ENCODE results near the gene TPSB2.

Gene TPSB2

DNA sequence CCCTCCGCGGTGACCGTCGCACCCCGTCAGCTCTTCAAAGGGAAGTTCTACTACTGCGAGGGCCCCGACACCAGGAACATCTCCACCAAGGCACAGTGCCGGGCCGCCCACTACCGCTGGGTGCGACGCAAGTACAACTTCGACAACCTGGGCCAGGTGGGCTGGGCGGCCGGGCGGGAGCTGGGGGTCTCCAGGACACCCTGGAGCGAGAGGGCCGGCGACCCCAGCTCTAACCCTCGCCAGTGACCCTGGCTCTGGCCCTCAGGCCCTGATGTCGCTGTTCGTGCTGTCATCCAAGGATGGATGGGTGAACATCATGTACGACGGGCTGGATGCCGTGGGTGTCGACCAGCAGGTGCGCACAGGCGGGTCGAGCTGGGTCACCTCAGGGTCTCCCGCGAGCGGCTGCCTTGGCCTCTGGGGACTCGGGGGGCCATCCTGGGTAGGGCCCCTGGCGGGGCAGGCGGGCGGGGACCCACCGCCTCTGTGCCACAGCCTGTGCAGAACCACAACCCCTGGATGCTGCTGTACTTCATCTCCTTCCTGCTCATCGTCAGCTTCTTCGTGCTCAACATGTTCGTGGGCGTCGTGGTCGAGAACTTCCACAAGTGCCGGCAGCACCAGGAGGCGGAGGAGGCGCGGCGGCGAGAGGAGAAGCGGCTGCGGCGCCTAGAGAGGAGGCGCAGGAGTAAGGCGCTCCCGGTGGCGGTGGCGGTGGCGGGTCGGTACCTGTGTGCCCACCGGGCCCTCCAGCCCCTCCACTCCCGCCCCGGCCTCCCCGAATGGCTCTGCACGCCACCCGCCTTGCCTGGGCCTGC lies 18.3 kb downstream of the TPSB2 start:
- TF ChIP-seq YY1 (IDR thresholded peaks at IDR 0.05; ENCODE audit: low read depth) (no peak), TEAD4 (IDR thresholded peaks at IDR 0.05) (no peak), TCF12 (IDR thresholded peaks at IDR 0.05; ENCODE audit: low read depth) (no peak), CEBPB (IDR thresholded peaks at IDR 0.05) (no peak)
- TF ChIP-seq, protein P1, sequence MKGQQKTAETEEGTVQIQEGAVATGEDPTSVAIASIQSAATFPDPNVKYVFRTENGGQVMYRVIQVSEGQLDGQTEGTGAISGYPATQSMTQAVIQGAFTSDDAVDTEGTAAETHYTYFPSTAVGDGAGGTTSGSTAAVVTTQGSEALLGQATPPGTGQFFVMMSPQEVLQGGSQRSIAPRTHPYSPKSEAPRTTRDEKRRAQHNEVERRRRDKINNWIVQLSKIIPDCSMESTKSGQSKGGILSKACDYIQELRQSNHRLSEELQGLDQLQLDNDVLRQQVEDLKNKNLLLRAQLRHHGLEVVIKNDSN (IDR thresholded peaks at IDR 0.05): no peak
- TF ChIP-seq, protein P2, sequence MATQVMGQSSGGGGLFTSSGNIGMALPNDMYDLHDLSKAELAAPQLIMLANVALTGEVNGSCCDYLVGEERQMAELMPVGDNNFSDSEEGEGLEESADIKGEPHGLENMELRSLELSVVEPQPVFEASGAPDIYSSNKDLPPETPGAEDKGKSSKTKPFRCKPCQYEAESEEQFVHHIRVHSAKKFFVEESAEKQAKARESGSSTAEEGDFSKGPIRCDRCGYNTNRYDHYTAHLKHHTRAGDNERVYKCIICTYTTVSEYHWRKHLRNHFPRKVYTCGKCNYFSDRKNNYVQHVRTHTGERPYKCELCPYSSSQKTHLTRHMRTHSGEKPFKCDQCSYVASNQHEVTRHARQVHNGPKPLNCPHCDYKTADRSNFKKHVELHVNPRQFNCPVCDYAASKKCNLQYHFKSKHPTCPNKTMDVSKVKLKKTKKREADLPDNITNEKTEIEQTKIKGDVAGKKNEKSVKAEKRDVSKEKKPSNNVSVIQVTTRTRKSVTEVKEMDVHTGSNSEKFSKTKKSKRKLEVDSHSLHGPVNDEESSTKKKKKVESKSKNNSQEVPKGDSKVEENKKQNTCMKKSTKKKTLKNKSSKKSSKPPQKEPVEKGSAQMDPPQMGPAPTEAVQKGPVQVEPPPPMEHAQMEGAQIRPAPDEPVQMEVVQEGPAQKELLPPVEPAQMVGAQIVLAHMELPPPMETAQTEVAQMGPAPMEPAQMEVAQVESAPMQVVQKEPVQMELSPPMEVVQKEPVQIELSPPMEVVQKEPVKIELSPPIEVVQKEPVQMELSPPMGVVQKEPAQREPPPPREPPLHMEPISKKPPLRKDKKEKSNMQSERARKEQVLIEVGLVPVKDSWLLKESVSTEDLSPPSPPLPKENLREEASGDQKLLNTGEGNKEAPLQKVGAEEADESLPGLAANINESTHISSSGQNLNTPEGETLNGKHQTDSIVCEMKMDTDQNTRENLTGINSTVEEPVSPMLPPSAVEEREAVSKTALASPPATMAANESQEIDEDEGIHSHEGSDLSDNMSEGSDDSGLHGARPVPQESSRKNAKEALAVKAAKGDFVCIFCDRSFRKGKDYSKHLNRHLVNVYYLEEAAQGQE (IDR thresholded peaks at IDR 0.05; ENCODE audit: low read depth): no peak
- TF ChIP-seq, protein P3, sequence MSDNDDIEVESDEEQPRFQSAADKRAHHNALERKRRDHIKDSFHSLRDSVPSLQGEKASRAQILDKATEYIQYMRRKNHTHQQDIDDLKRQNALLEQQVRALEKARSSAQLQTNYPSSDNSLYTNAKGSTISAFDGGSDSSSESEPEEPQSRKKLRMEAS (IDR thresholded peaks at IDR 0.05): no peak

DNA sequence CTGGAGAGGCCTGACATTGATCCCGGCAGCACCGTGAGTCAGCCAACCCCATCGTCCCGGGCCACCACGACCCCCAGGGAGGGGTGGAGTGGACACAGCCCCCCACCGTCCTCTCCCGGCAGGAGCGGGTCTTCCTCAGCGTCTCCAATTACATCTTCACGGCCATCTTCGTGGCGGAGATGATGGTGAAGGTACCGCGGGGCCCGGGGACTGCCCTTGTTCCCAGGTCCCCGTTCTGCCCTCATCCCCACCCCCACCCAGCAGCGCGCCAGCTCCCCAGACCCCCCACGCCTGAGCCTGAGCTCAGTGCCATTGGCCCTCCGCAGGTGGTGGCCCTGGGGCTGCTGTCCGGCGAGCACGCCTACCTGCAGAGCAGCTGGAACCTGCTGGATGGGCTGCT lies 19.5 kb downstream of the TPSB2 start:
- TF ChIP-seq, protein P1 (IDR thresholded peaks at IDR 0.05): 0 out of 2 replicates have a peak, but pooled peaks have one; percentile 7
- no peak for TF ChIP-seq RAD21 (IDR thresholded peaks at IDR 0.05; ENCODE audit: low read depth)
- no peak for TF ChIP-seq ZBTB7A (IDR thresholded peaks at IDR 0.05; ENCODE audit: low read depth)
- TF ChIP-seq TEAD4 (IDR thresholded peaks at IDR 0.05): no peak

DNA sequence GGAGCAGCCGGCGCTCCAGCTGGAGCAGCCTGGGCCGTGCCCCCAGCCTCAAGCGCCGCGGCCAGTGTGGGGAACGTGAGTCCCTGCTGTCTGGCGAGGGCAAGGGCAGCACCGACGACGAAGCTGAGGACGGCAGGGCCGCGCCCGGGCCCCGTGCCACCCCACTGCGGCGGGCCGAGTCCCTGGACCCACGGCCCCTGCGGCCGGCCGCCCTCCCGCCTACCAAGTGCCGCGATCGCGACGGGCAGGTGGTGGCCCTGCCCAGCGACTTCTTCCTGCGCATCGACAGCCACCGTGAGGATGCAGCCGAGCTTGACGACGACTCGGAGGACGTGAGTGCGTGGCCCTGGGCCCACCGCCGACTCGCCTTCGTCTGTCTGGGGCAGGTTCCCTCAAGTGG lies 20.9 kb downstream of the TPSB2 start:
- no peak for TF ChIP-seq EP300 (IDR thresholded peaks at IDR 0.05; ENCODE audit: borderline replicate concordance)
- no peak for TF ChIP-seq CREB1 (IDR thresholded peaks at IDR 0.05; ENCODE audit: low read depth)
- TF ChIP-seq YY1 (IDR thresholded peaks at IDR 0.05; ENCODE audit: low read depth): no peak
- TF ChIP-seq, protein P1 (IDR thresholded peaks at IDR 0.05): no peak
- TF ChIP-seq TAF1 (IDR thresholded peaks at IDR 0.05; ENCODE audit: low read depth): no peak
- TF ChIP-seq NFIC (IDR thresholded peaks at IDR 0.05): no peak
- no peak for TF ChIP-seq RAD21 (IDR thresholded peaks at IDR 0.05; ENCODE audit: low read depth)
- TF ChIP-seq CEBPB (IDR thresholded peaks at IDR 0.05): no peak
- TF ChIP-seq, protein P3 (IDR thresholded peaks at IDR 0.05): no peak

DNA sequence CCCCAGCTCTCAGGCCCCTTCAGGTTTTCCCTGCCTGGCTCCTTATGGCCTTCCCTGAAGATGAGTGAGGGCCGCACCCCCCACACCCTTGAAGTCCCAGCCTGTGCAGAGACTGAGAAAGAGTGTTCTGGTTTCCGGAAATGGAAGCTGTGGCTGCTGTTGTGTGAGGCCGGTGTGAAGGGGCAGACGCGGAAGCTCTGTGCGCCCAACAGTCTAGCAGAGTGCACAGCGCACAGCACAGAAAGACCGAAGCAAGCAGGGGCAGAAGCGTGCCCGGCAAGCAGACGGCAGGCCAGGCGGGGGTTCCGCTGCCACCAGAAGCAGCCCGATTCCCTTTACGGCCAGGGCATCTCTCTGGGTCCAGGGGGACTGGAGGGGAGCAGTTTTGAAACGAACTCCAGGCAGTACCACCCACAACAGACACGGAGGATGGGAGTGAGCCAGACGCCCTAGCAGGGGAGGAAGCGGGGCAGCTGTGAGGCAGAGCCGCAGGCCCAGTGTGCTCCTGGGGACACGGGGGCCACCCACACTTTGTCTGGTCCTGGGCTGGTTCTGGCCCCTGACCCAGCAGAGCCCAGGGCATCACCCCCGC lies 21.6 kb downstream of the TPSB2 start:
- TF ChIP-seq TEAD4 (IDR thresholded peaks at IDR 0.05) (no peak), TAF1 (IDR thresholded peaks at IDR 0.05; ENCODE audit: low read depth) (no peak), EP300 (IDR thresholded peaks at IDR 0.05; ENCODE audit: borderline replicate concordance) (no peak), YY1 (IDR thresholded peaks at IDR 0.05; ENCODE audit: low read depth) (no peak), ZBTB7A (IDR thresholded peaks at IDR 0.05; ENCODE audit: low read depth) (no peak), RAD21 (IDR thresholded peaks at IDR 0.05; ENCODE audit: low read depth) (no peak), TCF12 (IDR thresholded peaks at IDR 0.05; ENCODE audit: low read depth) (no peak), CREB1 (IDR thresholded peaks at IDR 0.05; ENCODE audit: low read depth) (no peak)
- TF ChIP-seq, protein P3 (IDR thresholded peaks at IDR 0.05): no peak
- TF ChIP-seq, protein P1 (IDR thresholded peaks at IDR 0.05): no peak

DNA sequence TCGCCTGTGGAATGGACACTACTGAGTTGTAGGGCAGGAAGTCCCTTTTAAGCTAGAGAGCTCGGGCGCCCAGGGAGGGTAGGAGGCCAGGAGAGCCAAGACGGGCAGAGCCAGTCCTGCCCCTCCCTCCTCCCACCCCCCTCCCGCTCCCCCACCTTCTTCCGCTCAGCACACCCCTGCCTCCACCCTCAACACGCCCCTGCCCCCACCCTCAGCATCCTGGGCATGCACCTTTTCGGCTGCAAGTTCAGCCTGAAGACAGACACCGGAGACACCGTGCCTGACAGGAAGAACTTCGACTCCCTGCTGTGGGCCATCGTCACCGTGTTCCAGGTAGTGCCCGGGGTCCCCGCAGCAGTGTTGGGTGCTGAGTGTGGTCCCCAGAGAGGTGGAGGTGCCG lies 23.2 kb downstream of the TPSB2 start:
- TF ChIP-seq YY1 (IDR thresholded peaks at IDR 0.05; ENCODE audit: low read depth): no peak
- no peak for TF ChIP-seq CREB1 (IDR thresholded peaks at IDR 0.05; ENCODE audit: low read depth)
- no peak for TF ChIP-seq FOXM1 (IDR thresholded peaks at IDR 0.05; ENCODE audit: borderline replicate concordance, low read depth)
- TF ChIP-seq, protein P3 (IDR thresholded peaks at IDR 0.05): no peak
- TF ChIP-seq TCF12 (IDR thresholded peaks at IDR 0.05; ENCODE audit: low read depth): no peak
- no peak for TF ChIP-seq TAF1 (IDR thresholded peaks at IDR 0.05; ENCODE audit: low read depth)
- TF ChIP-seq NFIC (IDR thresholded peaks at IDR 0.05): no peak
- TF ChIP-seq, protein P1 (IDR thresholded peaks at IDR 0.05): no peak
- no peak for TF ChIP-seq EGR1 (IDR thresholded peaks at IDR 0.05)
- TF ChIP-seq RAD21 (IDR thresholded peaks at IDR 0.05; ENCODE audit: low read depth): no peak
- no peak for TF ChIP-seq CEBPB (IDR thresholded peaks at IDR 0.05)
- TF ChIP-seq, protein P2 (IDR thresholded peaks at IDR 0.05; ENCODE audit: low read depth): no peak
- no peak for TF ChIP-seq TEAD4 (IDR thresholded peaks at IDR 0.05)
- TF ChIP-seq EP300 (IDR thresholded peaks at IDR 0.05; ENCODE audit: borderline replicate concordance): no peak
- no peak for TF ChIP-seq ZBTB7A (IDR thresholded peaks at IDR 0.05; ENCODE audit: low read depth)

All from Ishikawa (cell line).